Psoas muscle (tissue), 8 donors: ENCODE measurements around the gene IGLON5. TPM values are rescaled to one million over a fixed set of nuclear protein-coding genes. Genes with fewer than 3 reads are reported as not detected.

ENCODE experiments used
- ATAC-seq, 4 donors: fragments of 200-7000 bp; cut with Tn5 transposase; one replicate each; pipeline ENCODE4 v1.9.1; 2020; ENCODE audit warnings: moderate library complexity in 3 of 4, mild to moderate bottlenecking in 2 of 4
- DNase-seq, 2 donors: peaks; one replicate each; pipeline ENCODE4 v3.0.0-alpha.2; 2020
- H3K27ac ChIP-seq: fragments of 200-600 bp; one replicate; pipeline ENCODE4 v1.8.0; 2022
- H3K27me3 ChIP-seq, 3 donors: fragments of 200-600 bp in 1 of 3; one replicate each; pipeline versions ENCODE4 v1.6.1 to v1.8.0; 2013 to 2022; ENCODE audit warnings: low read length in 2 of 3, mild to moderate bottlenecking in 2 of 3, moderate library complexity in 1 of 3; ENCODE audit not compliant: insufficient read depth in 3 of 3
- H3K36me3 ChIP-seq, 2 donors: fragments of 200-600 bp in 1 of 2; one replicate each; pipeline versions ENCODE4 v1.6.1 to v1.8.0; 2013 to 2022; ENCODE audit warnings: low read depth in 1 of 2, mild to moderate bottlenecking in 1 of 2, moderate library complexity in 1 of 2; ENCODE audit not compliant: insufficient read depth in 1 of 2
- H3K4me1 ChIP-seq: fragments of 200-600 bp; one replicate; pipeline ENCODE4 v1.8.0; 2022
- H3K4me3 ChIP-seq: fragments of 200-600 bp; one replicate; pipeline ENCODE4 v1.8.0; 2022; ENCODE audit warnings: mild to moderate bottlenecking
- H3K9me3 ChIP-seq: fragments of 200-600 bp; one replicate; pipeline ENCODE4 v1.8.0; 2022
- WGBS, 3 donors: extraction: QIAGEN DNeasy Blood & Tissue Kit; methylation state at CpG; one replicate each; pipeline versions ENCODE4 v1.1.6 to v1.1.7; 2013; 5-methylcytosine and 5-hydroxymethylcytosine counted together
- intact Hi-C, 2 donors: fragments of 100-400 bp; cut with DNase I; formaldehyde crosslinking; loops; one replicate each; pipeline versions ENCODE4 v1.11.0 to v1.14.2; 2022
- polyA plus RNA-seq, 3 donors: library from polyadenylated mRNA; stranded (reverse); fragments of 200-250 nt; gene quantifications; one replicate each; pipeline ENCODE4 v1.2.3, GENCODE V29; 2013
- total RNA-seq, 4 donors: library from RNA; stranded (reverse); fragmentation: NEBNext Ultra II Directional in 2 of 4; extraction: Animal tissue kit (Norgen Biotek cat#: 25700) in 2 of 4; gene quantifications; one replicate each; pipeline versions ENCODE4 v1.2.1 to v1.2.4, GENCODE V29; 2021 to 2023
- TF ChIP-seq, protein P1 (sequence below): fragments of 200-600 bp; IDR thresholded peaks from one replicate; pipeline ENCODE4 v1.8.0; 2022; ENCODE audit warnings: antibody characterized with exemption
- donor health status: healthy with polysubstance abuse.
- donor health status: DM: no; HTN: no; CAD: no; lungs with moderate emphysema.
- donor health status: Bipolar disorder and iron deficiency.
- donor health status: healthy.
- donor health status: DM: yes; HTN: yes; CAD: no.
- donor health status: DM: no; HTN: no; CAD: no.
- donor health status: DM: no; HTN: no; CAD: no.
- donor health status: DM: yes; HTN: yes; CAD: no.

Gene IGLON5
- total and polyA plus RNA-seq, 7 donors, result 0.03 to 0.10 TPM; not detected in 5

DNA sequence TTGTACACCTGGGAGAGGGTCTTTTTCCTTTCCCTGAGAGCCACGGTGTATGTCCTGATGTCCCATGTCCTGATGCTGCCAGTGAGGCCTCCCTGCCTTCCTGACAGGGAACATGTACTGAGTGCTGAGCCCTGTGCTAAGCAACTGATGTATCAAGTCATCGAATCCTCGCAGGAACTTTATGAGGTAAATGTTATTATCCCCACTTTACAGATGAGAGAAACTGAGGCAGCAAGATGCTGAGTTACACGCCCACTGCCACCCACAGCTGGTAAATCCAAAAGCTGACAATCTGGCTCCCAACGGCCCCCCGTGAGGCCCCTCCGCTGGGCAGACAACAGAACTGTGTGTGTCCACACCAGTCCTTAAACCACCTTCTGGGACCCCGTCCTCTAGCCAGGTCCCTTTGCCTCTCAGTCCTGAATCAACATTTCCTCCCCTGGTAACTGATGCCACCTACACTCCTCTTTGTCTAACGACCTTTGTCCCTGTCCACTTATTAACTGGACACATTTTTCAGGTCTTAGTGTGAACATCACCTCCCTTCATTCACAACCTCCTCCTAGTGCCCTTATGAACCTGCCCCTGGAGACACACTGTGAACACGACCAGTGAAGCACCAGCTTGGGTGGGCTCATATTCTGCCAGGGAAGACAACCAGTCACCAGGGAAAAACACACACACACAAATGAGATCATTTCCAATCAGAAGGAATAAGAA is 35.9 kb downstream of the IGLON5 start:
- Histone ChIP-seq H3K36me3 (peaks cover 0 to 75% of the 10 kb centered on the region in 2 donors), H3K9me3 (no peaks in the 10 kb centered on the region), H3K27ac (no peak overlapping the region), H3K4me3 (no peak overlapping the region), H3K27me3 (no peaks in the 10 kb centered on the region), H3K4me1 (no peaks in the 10 kb centered on the region)
- DNase-seq (peak in 1 of 2 donors; percentile 19), ATAC-seq (no peak)
- TF ChIP-seq, protein P1, sequence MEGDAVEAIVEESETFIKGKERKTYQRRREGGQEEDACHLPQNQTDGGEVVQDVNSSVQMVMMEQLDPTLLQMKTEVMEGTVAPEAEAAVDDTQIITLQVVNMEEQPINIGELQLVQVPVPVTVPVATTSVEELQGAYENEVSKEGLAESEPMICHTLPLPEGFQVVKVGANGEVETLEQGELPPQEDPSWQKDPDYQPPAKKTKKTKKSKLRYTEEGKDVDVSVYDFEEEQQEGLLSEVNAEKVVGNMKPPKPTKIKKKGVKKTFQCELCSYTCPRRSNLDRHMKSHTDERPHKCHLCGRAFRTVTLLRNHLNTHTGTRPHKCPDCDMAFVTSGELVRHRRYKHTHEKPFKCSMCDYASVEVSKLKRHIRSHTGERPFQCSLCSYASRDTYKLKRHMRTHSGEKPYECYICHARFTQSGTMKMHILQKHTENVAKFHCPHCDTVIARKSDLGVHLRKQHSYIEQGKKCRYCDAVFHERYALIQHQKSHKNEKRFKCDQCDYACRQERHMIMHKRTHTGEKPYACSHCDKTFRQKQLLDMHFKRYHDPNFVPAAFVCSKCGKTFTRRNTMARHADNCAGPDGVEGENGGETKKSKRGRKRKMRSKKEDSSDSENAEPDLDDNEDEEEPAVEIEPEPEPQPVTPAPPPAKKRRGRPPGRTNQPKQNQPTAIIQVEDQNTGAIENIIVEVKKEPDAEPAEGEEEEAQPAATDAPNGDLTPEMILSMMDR, result no peak
- intact Hi-C loops, result no loop called here
- 71 to 87% (median 83%) methylated on average over 10 of the region's 10 CpGs for WGBS, 3 donors

DNA sequence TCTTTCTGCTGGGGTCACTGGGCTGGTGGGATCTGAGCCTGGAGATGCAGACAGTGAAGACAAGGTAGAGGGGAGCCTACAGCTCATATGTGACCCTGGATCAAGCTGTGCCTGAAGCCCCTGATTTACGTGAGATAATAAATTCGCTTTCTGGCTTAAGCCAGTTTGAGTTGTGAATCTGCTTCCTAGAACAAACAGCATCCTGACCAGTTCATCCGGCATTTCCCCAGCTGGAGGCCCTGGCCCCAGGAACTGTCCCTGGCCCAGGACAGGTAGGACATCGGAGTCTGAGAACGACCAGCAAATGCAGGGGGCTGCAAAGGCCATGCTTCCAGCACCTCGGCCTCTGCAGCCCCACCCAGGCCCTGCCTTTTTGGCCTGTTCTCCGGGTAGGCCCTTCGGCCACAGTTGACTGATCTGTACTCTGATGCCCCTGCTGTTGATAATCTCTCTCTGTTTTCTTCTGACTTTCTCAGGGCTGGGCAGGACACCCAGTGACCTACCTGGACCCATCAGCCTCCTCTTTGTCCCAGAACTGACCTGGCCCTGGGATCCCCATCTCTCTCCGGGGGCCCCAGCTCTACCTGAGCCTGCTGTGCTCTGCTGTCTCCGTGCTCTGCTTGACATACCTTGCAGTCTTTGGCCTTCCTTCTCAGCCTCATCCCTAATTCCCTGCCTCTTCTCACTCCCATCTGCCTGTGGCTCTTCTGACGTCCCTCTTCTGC is 40.0 kb downstream of the IGLON5 start:
- TF ChIP-seq, protein P1, result no peak
- Histone ChIP-seq H3K36me3 (peaks cover 3 to 65% of the 10 kb centered on the region in 2 donors), H3K27ac (peak overlapping the region; percentile 63)

DNA sequence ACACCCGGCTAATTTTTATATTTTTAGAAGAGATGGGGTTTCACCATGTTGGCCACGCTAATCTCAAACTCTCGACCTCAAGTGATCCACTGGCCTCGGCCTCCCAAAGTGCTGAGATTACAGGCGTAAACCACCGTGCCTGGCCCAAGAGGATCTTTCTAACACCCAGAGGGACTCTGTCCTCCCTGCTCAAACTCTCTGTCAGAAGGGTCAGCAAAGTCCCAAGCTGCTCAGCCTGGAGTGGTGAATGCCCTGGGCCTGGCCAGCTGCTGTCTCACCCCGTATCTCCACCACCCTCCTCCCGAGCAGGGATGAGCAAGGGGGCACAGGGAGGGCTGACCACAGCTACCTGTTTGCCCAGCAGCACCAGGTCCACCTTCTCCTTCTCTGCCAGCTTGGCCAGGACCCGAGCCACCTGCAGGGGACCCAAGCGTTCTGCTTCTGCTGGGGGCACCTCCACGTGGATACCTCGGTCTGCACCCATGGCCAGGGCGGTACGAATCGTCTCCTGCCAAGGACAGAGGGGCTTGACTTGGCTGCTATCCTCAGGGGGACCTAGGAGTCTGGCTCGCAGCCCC is 41.4 kb downstream of the IGLON5 start:
- intact Hi-C loops, result no loop called here
- H3K27me3 ChIP-seq, result no peaks in the 10 kb centered on the region
- no peak for ATAC-seq
- no peak for DNase-seq
- H3K4me3 ChIP-seq, result no peak overlapping the region
- WGBS, 3 donors, result 86 to 92% (median 90%) methylated on average over 15 to 16 of the region's 16 CpGs
- no peaks in the 10 kb centered on the region for H3K9me3 ChIP-seq
- no peak overlapping the region for H3K27ac ChIP-seq
- H3K36me3 ChIP-seq, result peaks cover 3 to 51% of the 10 kb centered on the region in 2 donors
- H3K4me1 ChIP-seq, result no peaks in the 10 kb centered on the region
- TF ChIP-seq, protein P1, result no peak

More for the DNA sequence above, 40.0 kb downstream of the IGLON5 start:
- H3K4me1 ChIP-seq, result no peaks in the 10 kb centered on the region
- DNase-seq, result no peak
- intact Hi-C loops, result no loop called here
- 91 to 97% (median 96%) methylated on average over 11 of the region's 11 CpGs for WGBS, 3 donors
- H3K4me3 ChIP-seq, result no peak overlapping the region
- ATAC-seq, result no peak
- H3K27me3 ChIP-seq, result no peaks in the 10 kb centered on the region
- no peaks in the 10 kb centered on the region for H3K9me3 ChIP-seq

DNA sequence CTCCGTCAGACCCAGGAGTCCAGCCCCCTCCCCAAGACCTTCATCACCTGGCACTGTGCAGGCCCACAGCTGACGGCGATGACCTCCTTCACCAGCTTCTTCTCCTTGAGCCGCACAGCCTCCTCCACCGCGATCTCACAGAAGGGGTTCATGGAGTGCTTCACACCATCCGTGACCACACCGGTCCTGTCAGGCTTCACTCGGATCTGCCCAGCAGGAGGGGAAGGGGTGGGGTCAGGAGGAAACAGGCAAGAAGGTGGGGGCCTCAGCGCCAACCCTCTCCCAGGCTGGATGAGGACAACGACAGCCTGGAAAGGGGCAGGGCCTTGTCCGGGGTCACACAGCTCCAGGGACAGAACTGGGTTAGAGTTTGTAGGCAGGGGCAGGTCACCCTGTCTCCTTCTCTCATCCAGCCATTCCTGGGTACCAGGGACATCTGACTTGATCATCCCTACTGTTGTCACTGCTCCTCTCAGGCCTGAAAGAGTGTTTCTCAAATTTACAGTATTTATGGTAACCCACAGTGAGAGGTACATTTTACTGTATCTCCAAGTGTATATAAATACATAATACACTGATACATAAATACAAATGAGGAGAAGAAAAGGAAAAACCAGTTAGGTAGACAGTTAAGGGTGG is 42.8 kb downstream of the IGLON5 start:
- peaks cover 3 to 39% of the 10 kb centered on the region in 2 donors for H3K36me3 ChIP-seq
- ATAC-seq, result no peak
- H3K27me3 ChIP-seq, result no peaks in the 10 kb centered on the region
- TF ChIP-seq, protein P1, result no peak
- H3K4me3 ChIP-seq, result no peak overlapping the region
- no peak overlapping the region for H3K27ac ChIP-seq
- intact Hi-C loops, result no loop called here
- no peaks in the 10 kb centered on the region for H3K9me3 ChIP-seq
- peak in 1 of 2 donors; percentile 25 for DNase-seq
- WGBS, 3 donors, result 56 to 60% (median 60%) methylated on average over 12 of the region's 12 CpGs
- H3K4me1 ChIP-seq, result no peaks in the 10 kb centered on the region
